Measurements from ENCODE around the gene FNDC11. TPM values are rescaled to one million over a fixed set of nuclear protein-coding genes. Genes with fewer than 3 reads are reported as not detected.

The FNDC11 gene
- total RNA-seq, 2 experiments from 2014 or later: 0.41 to 3.0 TPM

DNA sequence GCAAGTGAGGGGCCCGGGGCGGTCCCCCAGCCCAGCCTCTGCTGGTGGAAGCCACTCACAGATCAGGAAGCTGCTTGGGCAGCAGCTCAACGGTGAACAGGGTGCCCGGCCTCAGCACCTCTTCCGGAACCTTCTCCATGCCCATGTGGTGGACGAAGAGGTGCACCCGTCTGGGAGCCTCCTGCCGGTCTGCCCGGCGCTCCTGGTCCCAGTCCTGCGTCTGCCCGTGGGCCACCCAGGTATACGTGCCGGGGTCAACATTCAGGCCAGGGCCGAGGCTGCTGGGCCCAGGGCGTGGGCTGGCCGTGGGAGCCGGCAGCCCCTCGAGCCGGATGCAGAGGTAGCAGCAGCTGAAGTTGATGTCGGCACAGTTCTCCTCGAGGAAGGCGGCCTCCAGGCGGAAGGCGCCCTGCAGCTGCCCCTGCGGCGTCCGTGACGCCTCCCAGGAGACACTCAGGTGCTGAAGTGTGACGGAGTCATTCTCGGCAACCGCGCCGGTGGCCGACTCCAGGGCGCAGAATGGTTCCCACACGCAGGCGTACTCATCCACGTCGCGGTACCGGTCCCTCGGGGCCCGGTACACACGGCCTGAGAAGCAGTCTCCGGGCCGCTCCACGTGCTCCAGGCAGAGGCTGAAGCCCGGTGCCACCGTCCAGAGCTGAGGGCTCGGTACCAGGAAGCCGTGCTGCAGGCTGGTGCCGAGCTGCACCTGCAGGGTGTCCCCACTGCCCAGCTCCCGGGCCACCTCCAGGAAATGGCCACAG lies 8.7 kb downstream of the FNDC11 start:
- peaks cover 2% of the 10 kb centered on the region for H3K4me1 ChIP-seq (ENCODE audit: insufficient read depth, low read length, poor library complexity, severe bottlenecking)
- no peak for DNase-seq (ENCODE audit: low spot score)
- H2AFZ ChIP-seq (ENCODE audit: low read length): no peak overlapping the region
- TF ChIP-seq EZH2phosphoT487 (IDR thresholded peaks at IDR 0.05; ENCODE audit: borderline replicate concordance, low read depth, low read length): no peak
- TF ChIP-seq, protein P1, sequence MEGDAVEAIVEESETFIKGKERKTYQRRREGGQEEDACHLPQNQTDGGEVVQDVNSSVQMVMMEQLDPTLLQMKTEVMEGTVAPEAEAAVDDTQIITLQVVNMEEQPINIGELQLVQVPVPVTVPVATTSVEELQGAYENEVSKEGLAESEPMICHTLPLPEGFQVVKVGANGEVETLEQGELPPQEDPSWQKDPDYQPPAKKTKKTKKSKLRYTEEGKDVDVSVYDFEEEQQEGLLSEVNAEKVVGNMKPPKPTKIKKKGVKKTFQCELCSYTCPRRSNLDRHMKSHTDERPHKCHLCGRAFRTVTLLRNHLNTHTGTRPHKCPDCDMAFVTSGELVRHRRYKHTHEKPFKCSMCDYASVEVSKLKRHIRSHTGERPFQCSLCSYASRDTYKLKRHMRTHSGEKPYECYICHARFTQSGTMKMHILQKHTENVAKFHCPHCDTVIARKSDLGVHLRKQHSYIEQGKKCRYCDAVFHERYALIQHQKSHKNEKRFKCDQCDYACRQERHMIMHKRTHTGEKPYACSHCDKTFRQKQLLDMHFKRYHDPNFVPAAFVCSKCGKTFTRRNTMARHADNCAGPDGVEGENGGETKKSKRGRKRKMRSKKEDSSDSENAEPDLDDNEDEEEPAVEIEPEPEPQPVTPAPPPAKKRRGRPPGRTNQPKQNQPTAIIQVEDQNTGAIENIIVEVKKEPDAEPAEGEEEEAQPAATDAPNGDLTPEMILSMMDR (conservative IDR thresholded peaks at IDR 0.05; ENCODE audit: low read length): no peak
- ChIA-PET CTCF (ENCODE audit: unreplicated experiment) (no interaction called here), POLR2A (no interaction called here)
- H3K9me3 ChIP-seq (ENCODE audit: low read length): no peaks in the 10 kb centered on the region
- no peaks in the 10 kb centered on the region for H3K36me3 ChIP-seq (ENCODE audit: insufficient read depth, low read length)
- intact Hi-C loops (cut with micrococcal nuclease; ENCODE audit: unreplicated experiment): no loop called here
- H3K4me2 ChIP-seq (ENCODE audit: low read length): no peak overlapping the region
- H4K20me1 ChIP-seq (ENCODE audit: insufficient read depth, low read length): no peaks in the 10 kb centered on the region
- H3K79me2 ChIP-seq (ENCODE audit: insufficient read depth, low read depth, low read length): no peaks in the 10 kb centered on the region
- no peak overlapping the region for H3K27ac ChIP-seq (ENCODE audit: low read depth, low read length, poor library complexity, severe bottlenecking)
- no peaks in the 10 kb centered on the region for H3K9me2 ChIP-seq (ENCODE audit: insufficient read depth, low read length)
- H3K4me3 ChIP-seq (ENCODE audit: low read depth, low read length, poor library complexity, severe bottlenecking): no peak overlapping the region
- BruUV-seq (replicated peaks): no TSS peak

DNA sequence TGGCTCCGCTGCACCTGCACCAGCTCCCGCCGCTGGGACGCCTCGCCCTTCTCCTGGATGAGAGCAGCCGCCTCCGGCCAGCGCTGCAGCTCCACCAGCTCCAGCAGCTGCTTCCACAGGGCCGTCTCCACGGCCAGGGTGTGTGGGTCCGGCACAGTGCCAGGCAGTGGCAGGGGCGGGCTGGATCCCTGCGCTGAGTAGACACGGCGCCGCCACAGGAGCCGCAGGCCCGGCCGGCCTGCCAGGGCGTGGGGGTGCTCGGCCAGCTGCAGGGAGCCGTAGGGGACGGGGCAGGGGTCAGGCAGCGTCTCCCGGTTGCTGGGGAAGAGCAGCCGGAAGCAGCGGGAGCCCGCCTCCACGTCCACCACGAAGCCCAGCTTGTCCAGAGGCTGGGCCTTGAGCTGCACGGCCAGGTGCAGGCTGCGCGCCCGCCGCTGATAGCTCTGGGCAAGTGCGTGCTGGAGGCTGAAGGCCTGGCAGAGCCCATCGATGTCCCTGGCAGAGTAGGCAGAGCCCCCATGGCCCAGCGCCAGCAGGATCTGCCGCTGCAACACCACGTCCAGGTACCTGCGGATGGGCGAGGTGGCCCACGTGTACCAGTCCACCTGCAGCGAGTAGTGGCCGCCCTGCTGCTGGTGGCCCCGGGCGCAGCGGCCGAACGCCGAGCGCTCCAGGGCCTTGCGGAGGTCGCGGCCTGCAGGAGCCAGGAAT lies 9.4 kb downstream of the FNDC11 start:
- CTCF ChIA-PET (ENCODE audit: unreplicated experiment): no interaction called here

More for the DNA sequence above, 9.4 kb downstream of the FNDC11 start:
- no peaks in the 10 kb centered on the region for H3K79me2 ChIP-seq (ENCODE audit: insufficient read depth, low read depth, low read length)
- intact Hi-C loops (cut with micrococcal nuclease; ENCODE audit: unreplicated experiment): no loop called here
- no peak overlapping the region for H3K4me2 ChIP-seq (ENCODE audit: low read length)
- no peaks in the 10 kb centered on the region for H3K36me3 ChIP-seq (ENCODE audit: insufficient read depth, low read length)
- H2AFZ ChIP-seq (ENCODE audit: low read length): no peak overlapping the region
- no peaks in the 10 kb centered on the region for H4K20me1 ChIP-seq (ENCODE audit: insufficient read depth, low read length)
- POLR2A ChIA-PET: no interaction called here
- TF ChIP-seq, protein P1 (conservative IDR thresholded peaks at IDR 0.05; ENCODE audit: low read length): no peak
- no peak for TF ChIP-seq EZH2phosphoT487 (IDR thresholded peaks at IDR 0.05; ENCODE audit: borderline replicate concordance, low read depth, low read length)
- H3K4me1 ChIP-seq (ENCODE audit: insufficient read depth, low read length, poor library complexity, severe bottlenecking): peaks cover 9% of the 10 kb centered on the region
- BruUV-seq (replicated peaks): no TSS peak
- no peak for DNase-seq (ENCODE audit: low spot score)
- no peaks in the 10 kb centered on the region for H3K9me3 ChIP-seq (ENCODE audit: low read length)
- no peak overlapping the region for H3K4me3 ChIP-seq (ENCODE audit: low read depth, low read length, poor library complexity, severe bottlenecking)
- no peaks in the 10 kb centered on the region for H3K9me2 ChIP-seq (ENCODE audit: insufficient read depth, low read length)
- H3K27ac ChIP-seq (ENCODE audit: low read depth, low read length, poor library complexity, severe bottlenecking): no peak overlapping the region
